Gastroesophageal sphincter (tissue), 3 donors: ENCODE measurements around the gene REV1.

Experiments
- POLR2AphosphoS5 ChIP-seq: sonication (generic); formaldehyde crosslinking; IDR thresholded peaks from one replicate; pipeline ENCODE4 v1.6.1; 2017; ENCODE audit warnings: antibody characterized with exemption
- TF ChIP-seq, protein P1 (sequence below), 4 experiments: fragments of 200-600 bp in 2 of 4; fragments of 450-650 bp in 2 of 4; sonication (generic) in 1 of 4; IDR thresholded peaks; one replicate each; pipeline ENCODE4 v1.5.1; 2017 to 2019; ENCODE audit warnings: antibody characterized with exemption in 4 of 4, mild to moderate bottlenecking in 2 of 4, moderate library complexity in 2 of 4

DNA sequence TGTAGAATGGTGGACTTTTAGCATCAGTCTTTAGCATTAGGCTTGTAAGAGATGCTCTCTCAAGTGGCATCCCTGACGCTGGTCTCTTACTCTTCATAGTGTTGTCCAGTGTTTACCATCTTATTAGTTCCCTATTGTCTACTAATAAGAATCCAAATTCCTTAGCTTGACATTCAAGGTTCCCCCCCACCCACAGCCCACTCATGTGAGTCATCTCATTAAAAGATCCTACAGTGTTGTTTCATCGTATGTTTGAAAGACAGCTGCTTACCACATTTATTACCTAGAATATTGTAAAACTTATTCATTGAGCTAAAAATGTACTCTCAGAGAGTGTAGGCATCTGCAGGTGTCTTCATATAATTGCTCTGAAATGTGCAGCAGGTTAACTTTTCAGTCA lies 124.2 kb downstream of the REV1 start:
- TF ChIP-seq POLR2AphosphoS5, result no peak
- TF ChIP-seq, protein P1, sequence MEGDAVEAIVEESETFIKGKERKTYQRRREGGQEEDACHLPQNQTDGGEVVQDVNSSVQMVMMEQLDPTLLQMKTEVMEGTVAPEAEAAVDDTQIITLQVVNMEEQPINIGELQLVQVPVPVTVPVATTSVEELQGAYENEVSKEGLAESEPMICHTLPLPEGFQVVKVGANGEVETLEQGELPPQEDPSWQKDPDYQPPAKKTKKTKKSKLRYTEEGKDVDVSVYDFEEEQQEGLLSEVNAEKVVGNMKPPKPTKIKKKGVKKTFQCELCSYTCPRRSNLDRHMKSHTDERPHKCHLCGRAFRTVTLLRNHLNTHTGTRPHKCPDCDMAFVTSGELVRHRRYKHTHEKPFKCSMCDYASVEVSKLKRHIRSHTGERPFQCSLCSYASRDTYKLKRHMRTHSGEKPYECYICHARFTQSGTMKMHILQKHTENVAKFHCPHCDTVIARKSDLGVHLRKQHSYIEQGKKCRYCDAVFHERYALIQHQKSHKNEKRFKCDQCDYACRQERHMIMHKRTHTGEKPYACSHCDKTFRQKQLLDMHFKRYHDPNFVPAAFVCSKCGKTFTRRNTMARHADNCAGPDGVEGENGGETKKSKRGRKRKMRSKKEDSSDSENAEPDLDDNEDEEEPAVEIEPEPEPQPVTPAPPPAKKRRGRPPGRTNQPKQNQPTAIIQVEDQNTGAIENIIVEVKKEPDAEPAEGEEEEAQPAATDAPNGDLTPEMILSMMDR (IDR thresholded peaks at IDR 0.05), result no peak
